ENCODE results near the gene MYH7B.
A peak's percentile ranks its signal among the peaks of the same experiment; 100 is the strongest.

MYH7B gene

GRCh38 chr20:35000922-35001595 lies 45.4 kb downstream of the MYH7B start:
- H3K4me3 ChIP-seq (ENCODE audit: low read depth, low read length), result no peak overlapping the region
- ChIA-PET CTCF (interaction anchor here (0.6 to 10.4 kb wide), 8 partner anchors 9 to 207 kb away, joined by 3 to 111 read pairs (median 4); partner anchors contain the start of genes ACSS2 and GGT7), POLR2A (interaction anchor here (0.6 to 1.0 kb wide), 2 partner anchors 46 to 127 kb away, joined by 3 read pairs; no protein-coding TSS in a partner anchor)
- TF ChIP-seq CTCF (IDR thresholded peaks at IDR 0.05; ENCODE audit: insufficient read depth, low read length, missing control alignments), result no peak
- no peak for DNase-seq (ENCODE audit: low read depth, low spot score)

- H3K4me3 ChIP-seq (ENCODE audit: low read depth, low read length), result no peak overlapping the region
- DNase-seq (ENCODE audit: low read depth, low spot score), result no peak
- CTCF ChIA-PET, result interaction anchor here (0.6 to 10.4 kb wide), 9 partner anchors 8 to 206 kb away, joined by 3 to 111 read pairs (median 4); partner anchors contain the start of genes ACSS2 and GGT7
- POLR2A ChIA-PET, result interaction anchor here (0.6 to 1.0 kb wide), 2 partner anchors 47 to 128 kb away, joined by 3 read pairs; no protein-coding TSS in a partner anchor
- peak; percentile 22 for TF ChIP-seq CTCF (IDR thresholded peaks at IDR 0.05; ENCODE audit: insufficient read depth, low read length, missing control alignments)
Observed at GRCh38 chr20:35001596-35002362, 46.1 kb downstream of the MYH7B start.

- no peak for TF ChIP-seq CTCF (IDR thresholded peaks at IDR 0.05; ENCODE audit: insufficient read depth, low read length, missing control alignments)
- CTCF ChIA-PET, result interaction anchor here (0.9 to 10.4 kb wide), 6 partner anchors 9 to 167 kb away, joined by 3 to 111 read pairs (median 4); partner anchors contain the start of genes ACSS2 and GGT7
- no peak overlapping the region for H3K4me3 ChIP-seq (ENCODE audit: low read depth, low read length)
- POLR2A ChIA-PET, result interaction anchor here (0.7 kb wide), 1 partner anchor 11 kb away, joined by 4 read pairs; no protein-coding TSS in a partner anchor
- no peak for DNase-seq (ENCODE audit: low read depth, low spot score)
Observed at GRCh38 chr20:35002426-35003210, 47.0 kb downstream of the MYH7B start.

- ChIA-PET POLR2A (interaction anchor here (0.7 kb wide), 1 partner anchor 12 kb away, joined by 4 read pairs; no protein-coding TSS in a partner anchor), CTCF (interaction anchor here (0.9 to 10.4 kb wide), 2 partner anchors 9 to 130 kb away, joined by 3 to 111 read pairs; partner anchors contain the start of genes ACSS2 and GGT7)
- H3K4me3 ChIP-seq (ENCODE audit: low read depth, low read length), result no peak overlapping the region
- TF ChIP-seq CTCF (IDR thresholded peaks at IDR 0.05; ENCODE audit: insufficient read depth, low read length, missing control alignments), result no peak
- no peak for DNase-seq (ENCODE audit: low read depth, low spot score)
Observed at GRCh38 chr20:35003211-35004031, 47.8 kb downstream of the MYH7B start.

GRCh38 chr20:35004051-35004725 lies 48.5 kb downstream of the MYH7B start:
- POLR2A ChIA-PET, result no interaction called here
- no peak for TF ChIP-seq CTCF (IDR thresholded peaks at IDR 0.05; ENCODE audit: insufficient read depth, low read length, missing control alignments)
- H3K4me3 ChIP-seq (ENCODE audit: low read depth, low read length), result no peak overlapping the region
- CTCF ChIA-PET, result interaction anchor here (0.5 to 10.4 kb wide), 2 partner anchors 131 to 138 kb away, joined by 3 to 111 read pairs; partner anchors contain the start of genes ACSS2 and GGT7
- DNase-seq (ENCODE audit: low read depth, low spot score), result no peak

Data from AG04449 (cell line).